ENCODE results near the gene LIN37. TPM values are rescaled to one million over a fixed set of nuclear protein-coding genes. Genes with fewer than 3 reads are reported as not detected.

Gene LIN37
- total and polyA plus RNA-seq, 9 of the 15 experiments (the other 6 are each of a cell fraction or from before 2014, with no cell fraction given), result 1.2 to 12.5 (median 8.6) TPM

- ChIA-PET POLR2A (interaction anchor here (0.6 to 2.2 kb wide), 5 partner anchors 10 to 435 kb away, joined by 3 to 12 read pairs (median 3); partner anchors contain the start of genes LIN37, PSENEN and U2AF1L4), CTCF (ENCODE audit: low intra/inter-chr PET ratio) (no interaction called here)
- 2% methylated on average over 49 of the region's 53 CpGs for WGBS (ENCODE audit: insufficient coverage, low coverage, missing lambda C conversion rate)
- ATAC-seq (peak; percentile 98), DNase-seq (ENCODE audit: extremely low read depth in 1 of 4, low spot score in 3 of 4) (peak; percentile 96 to 99 (median 98)), FAIRE-seq (peak; percentile 100)
- BruUV-seq (replicated peaks), result TSS peak; percentile 78
- in situ Hi-C loops (cut with MboI), result no loop called here
- peak within 1 kb of the TSS; percentile 80 for H3K4me3 ChIP-seq
- H4K20me1 ChIP-seq (replicated peaks; ENCODE audit: control insufficient read depth, insufficient read depth, low read length), result no peaks in the 10 kb centered on the region; the same call in 1 of the 2 replicates
- H3K9ac ChIP-seq (ENCODE audit: insufficient read depth in 1 of 2, low read depth in 2 of 2, low read length in 2 of 2), result peak within 1 kb of the TSS; percentile 93 to 97
- H3K27ac ChIP-seq (ENCODE audit: extremely low read depth, low read depth, low read length), result peak within 1 kb of the TSS; percentile 96
- H3K4me2 ChIP-seq (ENCODE audit: insufficient read depth, low read length), result peak within 1 kb of the TSS; percentile 85
- intact Hi-C loops (cut with micrococcal nuclease), result no loop called here
- H2AFZ ChIP-seq (ENCODE audit: low read depth, low read length), result peak within 1 kb of the TSS; percentile 90
- no peaks in the 10 kb centered on the region; the same call in 1 of the 2 replicates for H3K9me3 ChIP-seq (replicated peaks; ENCODE audit: control insufficient read depth, insufficient read depth, low read depth, low read length)
- H3K36me3 ChIP-seq (ENCODE audit: control insufficient read depth, insufficient read depth, low read length), result peaks cover 36% of the 10 kb centered on the region; the same call in 2 of the 3 replicates
- no peaks in the 10 kb centered on the region for H3K9me1 ChIP-seq (ENCODE audit: control insufficient read depth, insufficient read depth, low read length)
- H3K79me2 ChIP-seq (ENCODE audit: control insufficient read depth, insufficient read depth, low read length), result peaks cover 17% of the 10 kb centered on the region
- H3K4me1 ChIP-seq (replicated peaks in 1 of 2; ENCODE audit: control insufficient read depth in 2 of 2, insufficient read depth in 2 of 2, low read length in 2 of 2), result peaks cover 13 to 37% of the 10 kb centered on the region in 2 experiments
- no peaks in the 10 kb centered on the region for H3K27me3 ChIP-seq (ENCODE audit: control insufficient read depth in 2 of 2, insufficient read depth in 2 of 2, low read length in 2 of 2)
- TF ChIP-seq CBFB (CRISPR knock-in tag; IDR thresholded peaks at IDR 0.05), result peak; percentile 97
- peak; percentile 93 for TF ChIP-seq TARDBP (IDR thresholded peaks at IDR 0.05)
- TF ChIP-seq, protein P1, sequence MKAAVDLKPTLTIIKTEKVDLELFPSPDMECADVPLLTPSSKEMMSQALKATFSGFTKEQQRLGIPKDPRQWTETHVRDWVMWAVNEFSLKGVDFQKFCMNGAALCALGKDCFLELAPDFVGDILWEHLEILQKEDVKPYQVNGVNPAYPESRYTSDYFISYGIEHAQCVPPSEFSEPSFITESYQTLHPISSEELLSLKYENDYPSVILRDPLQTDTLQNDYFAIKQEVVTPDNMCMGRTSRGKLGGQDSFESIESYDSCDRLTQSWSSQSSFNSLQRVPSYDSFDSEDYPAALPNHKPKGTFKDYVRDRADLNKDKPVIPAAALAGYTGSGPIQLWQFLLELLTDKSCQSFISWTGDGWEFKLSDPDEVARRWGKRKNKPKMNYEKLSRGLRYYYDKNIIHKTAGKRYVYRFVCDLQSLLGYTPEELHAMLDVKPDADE (conservative IDR thresholded peaks at IDR 0.05; ENCODE audit: control insufficient read depth, low read depth, low read length), result peak; percentile 65
- TF ChIP-seq KAT8 (IDR thresholded peaks at IDR 0.05; ENCODE audit: low read depth), result no peak
- peak; percentile 78; the same call in 1 of the 2 replicates for TF ChIP-seq NR2F6 (CRISPR knock-in tag; IDR thresholded peaks at IDR 0.05)
- 0 out of 2 replicates have a peak, but pooled peaks have one; percentile 29 for TF ChIP-seq ZNF41 (CRISPR knock-in tag; conservative IDR thresholded peaks at IDR 0.05)
- TF ChIP-seq MLLT1 (IDR thresholded peaks at IDR 0.05), result peak; percentile 99
- peak; percentile 30; the same call in 1 of the 2 replicates for TF ChIP-seq ZBTB12 (CRISPR knock-in tag; IDR thresholded peaks at IDR 0.05)
- no peak for TF ChIP-seq KDM2B (CRISPR knock-in tag; IDR thresholded peaks at IDR 0.05)
- peak; percentile 66; the same call in 1 of the 2 replicates for TF ChIP-seq NR2C2 (CRISPR knock-in tag; IDR thresholded peaks at IDR 0.05)
- TF ChIP-seq NR2C2 (tag; IDR thresholded peaks at IDR 0.05), result peak; percentile 97
- TF ChIP-seq ILF3 (IDR thresholded peaks at IDR 0.05; ENCODE audit: borderline replicate concordance), result no peak
- TF ChIP-seq NR2C1 (IDR thresholded peaks at IDR 0.05), result peak; percentile 91
- TF ChIP-seq NR2C1 (tag; IDR thresholded peaks at IDR 0.05), result peak; percentile 93
- peak in 1 of 2 experiments; percentile 30 for TF ChIP-seq E2F6 (IDR thresholded peaks at IDR 0.05; ENCODE audit: borderline replicate concordance in 1 of 2, extremely low read depth in 1 of 2, insufficient read depth in 1 of 2, insufficient read length in 1 of 2, low read depth in 1 of 2, low read length in 1 of 2, poor library complexity in 1 of 2, severe bottlenecking in 1 of 2)
Observed at GRCh38 chr19:35757749-35758608, 9.6 kb downstream of the LIN37 start, which contains the start of gene PROSER3. TSS of gene PROSER3 (plus strand) at chr19:35758176. CDS start at chr19:35758216, 40 bp downstream.

Measured in K562 (cell line).